Measurements from ENCODE around the gene VN1R2.

DNA sequence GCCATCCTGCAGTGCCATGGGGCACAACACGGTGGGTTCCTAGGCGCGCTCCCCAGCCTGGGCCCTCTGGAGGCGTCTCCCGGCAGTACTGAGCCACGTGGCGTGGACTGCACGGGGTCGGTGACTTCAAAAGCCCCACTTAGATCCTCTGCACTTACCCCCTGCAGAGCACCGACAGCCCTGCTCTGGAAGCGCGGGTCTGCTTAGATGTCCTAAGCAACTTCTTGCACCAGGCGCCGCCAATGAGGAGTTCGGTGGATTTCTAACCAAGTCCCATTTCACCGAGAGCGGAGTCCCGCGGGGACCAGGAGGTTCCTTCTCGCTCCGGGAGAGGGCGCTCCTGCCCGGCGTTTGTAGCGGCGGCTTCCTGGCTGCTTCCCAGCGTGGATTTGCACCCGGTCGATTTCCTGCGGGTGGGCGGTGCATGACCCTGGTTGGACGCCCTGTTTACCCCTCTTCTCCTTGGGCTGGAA lies 50.3 kb downstream of the VN1R2 start:
- TF ChIP-seq, protein P1, sequence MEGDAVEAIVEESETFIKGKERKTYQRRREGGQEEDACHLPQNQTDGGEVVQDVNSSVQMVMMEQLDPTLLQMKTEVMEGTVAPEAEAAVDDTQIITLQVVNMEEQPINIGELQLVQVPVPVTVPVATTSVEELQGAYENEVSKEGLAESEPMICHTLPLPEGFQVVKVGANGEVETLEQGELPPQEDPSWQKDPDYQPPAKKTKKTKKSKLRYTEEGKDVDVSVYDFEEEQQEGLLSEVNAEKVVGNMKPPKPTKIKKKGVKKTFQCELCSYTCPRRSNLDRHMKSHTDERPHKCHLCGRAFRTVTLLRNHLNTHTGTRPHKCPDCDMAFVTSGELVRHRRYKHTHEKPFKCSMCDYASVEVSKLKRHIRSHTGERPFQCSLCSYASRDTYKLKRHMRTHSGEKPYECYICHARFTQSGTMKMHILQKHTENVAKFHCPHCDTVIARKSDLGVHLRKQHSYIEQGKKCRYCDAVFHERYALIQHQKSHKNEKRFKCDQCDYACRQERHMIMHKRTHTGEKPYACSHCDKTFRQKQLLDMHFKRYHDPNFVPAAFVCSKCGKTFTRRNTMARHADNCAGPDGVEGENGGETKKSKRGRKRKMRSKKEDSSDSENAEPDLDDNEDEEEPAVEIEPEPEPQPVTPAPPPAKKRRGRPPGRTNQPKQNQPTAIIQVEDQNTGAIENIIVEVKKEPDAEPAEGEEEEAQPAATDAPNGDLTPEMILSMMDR (conservative IDR thresholded peaks at IDR 0.05; ENCODE audit: low read depth, low read length): peak; percentile 65
- TF ChIP-seq EZH2 (IDR thresholded peaks at IDR 0.05; ENCODE audit: borderline replicate concordance, low read depth, low read length, poor library complexity, severe bottlenecking): no peak

Measured in A673 (cell line).